ENCODE data around the gene PKP2.

Gene PKP2

DNA sequence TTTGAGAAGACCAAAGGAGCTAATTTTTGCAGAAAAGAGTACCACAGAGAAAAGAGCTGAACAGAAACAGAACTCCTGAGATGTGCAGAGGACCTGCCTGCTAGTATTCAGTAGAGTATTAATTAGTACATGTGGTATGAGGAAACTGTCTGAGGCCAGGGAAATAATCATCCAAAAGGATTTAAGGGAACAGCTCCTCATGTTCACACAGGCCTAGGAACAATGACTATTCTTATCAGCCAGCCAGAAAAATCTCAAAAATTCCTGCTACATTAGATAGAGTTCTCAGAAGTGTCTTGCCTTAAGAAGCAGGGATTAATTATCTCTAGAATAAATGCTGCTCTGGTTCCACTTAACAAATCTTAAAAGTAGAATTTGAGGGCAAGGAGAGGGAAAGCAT, 36.4 kb downstream of the PKP2 start:
- no peak for DNase-seq

GRCh38 chr12:32859389-32859788, 37.2 kb downstream of the PKP2 start:
- no peak for DNase-seq

GRCh38 chr12:32854716-32855115, 41.9 kb downstream of the PKP2 start:
- DNase-seq = no peak

GRCh38 chr12:32854097-32854496, 42.5 kb downstream of the PKP2 start:
- no peak for DNase-seq

DNA sequence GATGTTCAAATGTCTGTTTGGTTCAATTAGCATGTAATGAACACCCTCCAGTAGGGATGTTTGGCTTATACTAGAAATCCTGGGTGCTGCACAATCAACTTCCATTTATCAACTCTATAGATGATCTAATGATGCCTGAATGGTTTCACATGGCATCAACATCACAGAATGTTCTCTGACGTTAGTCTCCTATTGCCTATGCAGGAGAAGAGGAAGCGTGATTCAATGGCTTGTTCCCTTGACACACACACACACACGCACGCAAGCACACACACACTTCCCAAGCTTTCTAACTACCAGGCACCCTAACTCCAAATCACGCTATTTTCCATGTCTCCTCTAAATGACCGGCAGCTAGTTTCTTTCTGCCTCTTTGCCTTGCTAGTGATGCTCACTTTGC, 49.3 kb downstream of the PKP2 start:
- DNase-seq = no peak

GRCh38 chr12:32846053-32846452, 50.5 kb downstream of the PKP2 start:
- DNase-seq = no peak

DNA sequence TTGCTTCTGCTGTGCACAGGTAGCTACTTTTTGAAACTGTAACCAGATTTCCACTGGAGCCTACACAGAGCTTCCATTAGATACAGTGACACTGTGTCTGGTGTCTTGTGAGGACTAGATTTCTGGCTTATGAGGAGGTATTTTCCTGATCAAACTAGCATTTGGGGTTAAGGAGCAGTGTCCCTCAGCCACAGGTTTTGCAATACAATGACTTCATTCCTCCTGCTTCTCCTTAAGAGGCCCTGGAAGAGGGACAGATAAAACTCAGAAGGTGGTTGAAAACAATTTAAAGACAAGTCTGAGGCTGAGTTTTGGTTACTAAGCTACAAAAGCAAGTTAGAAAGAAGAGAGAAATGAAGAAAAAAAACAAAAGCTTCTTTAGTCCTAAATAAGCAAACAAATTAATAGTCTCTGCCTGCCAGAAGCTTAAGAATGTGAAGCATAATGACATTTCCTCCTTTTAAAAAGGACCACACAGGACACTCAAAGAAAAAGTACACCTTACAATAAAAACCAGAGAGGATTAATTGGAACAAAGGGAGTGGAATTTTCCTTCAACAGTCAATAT, 53.0 kb downstream of the PKP2 start:
- no peak for DNase-seq

- no peak for DNase-seq
Observed at GRCh38 chr12:32841061-32841460, 55.5 kb downstream of the PKP2 start.

DNA sequence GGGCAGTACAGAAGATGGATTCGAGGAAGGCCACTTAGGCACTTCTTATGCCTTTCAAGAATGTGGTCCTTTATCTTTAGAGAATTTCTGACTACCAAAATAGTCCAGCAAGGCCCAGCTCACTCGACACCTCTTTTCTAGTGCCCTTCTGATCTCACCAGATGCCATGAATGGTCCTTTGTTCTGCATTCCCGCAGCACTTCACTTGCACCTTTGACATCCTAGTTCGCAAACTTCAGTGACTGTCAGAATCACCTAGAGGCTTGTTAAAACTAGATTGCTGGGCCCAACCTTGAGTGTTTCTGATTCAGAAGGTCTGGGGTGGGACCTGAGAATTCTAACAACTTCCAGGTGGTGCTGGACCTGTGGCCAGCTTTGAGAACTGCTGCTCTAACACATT, 56.7 kb downstream of the PKP2 start:
- no peak for DNase-seq

GRCh38 chr12:32837974-32838373, 58.6 kb downstream of the PKP2 start:
- DNase-seq = no peak

GRCh38 chr12:32836710-32837109, 59.9 kb downstream of the PKP2 start:
- DNase-seq = no peak

DNA sequence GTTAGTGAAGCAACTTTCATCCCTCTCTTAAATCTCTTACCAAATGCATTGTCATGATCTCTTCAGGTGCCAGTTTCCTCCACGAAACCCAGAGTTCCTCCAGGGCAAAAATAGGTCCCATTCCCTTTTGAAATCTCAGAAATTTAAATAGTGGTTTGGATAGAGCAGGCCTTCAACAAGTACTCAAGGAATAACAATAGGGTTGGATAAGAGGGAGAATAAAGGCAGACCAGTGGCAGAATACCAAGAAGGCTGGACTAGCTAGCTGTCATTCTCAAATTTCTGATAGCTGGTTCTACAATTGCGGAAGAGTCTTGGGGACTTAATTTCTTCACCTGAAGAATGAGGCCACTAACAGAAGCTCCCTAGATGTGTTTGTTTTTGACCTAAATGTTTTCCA, 62.5 kb downstream of the PKP2 start:
- DNase-seq = no peak

DNA sequence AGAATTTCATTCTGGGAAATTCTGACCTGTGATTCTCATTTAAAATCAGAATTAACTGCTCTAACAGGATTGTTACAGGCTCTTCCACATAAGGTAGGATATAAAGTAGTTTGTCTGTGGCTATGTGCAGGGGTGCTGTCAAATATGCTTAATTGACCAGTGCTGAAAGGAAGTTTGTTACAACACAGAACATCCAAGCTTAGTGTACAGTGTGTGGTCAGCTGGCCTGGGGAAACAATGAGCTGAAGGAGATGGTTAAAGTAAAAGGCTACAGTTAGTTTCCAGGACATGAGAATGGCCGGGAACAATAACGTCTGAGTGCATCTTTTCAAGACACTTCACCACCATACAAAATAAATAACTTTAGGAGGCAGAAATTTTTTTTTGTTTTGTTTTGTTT, 68.0 kb downstream of the PKP2 start:
- no peak for DNase-seq

- no peak for DNase-seq
Observed at GRCh38 chr12:32828120-32828519, 68.5 kb downstream of the PKP2 start.

GRCh38 chr12:32826807-32827412, 69.7 kb downstream of the PKP2 start:
- no peak for DNase-seq

DNA sequence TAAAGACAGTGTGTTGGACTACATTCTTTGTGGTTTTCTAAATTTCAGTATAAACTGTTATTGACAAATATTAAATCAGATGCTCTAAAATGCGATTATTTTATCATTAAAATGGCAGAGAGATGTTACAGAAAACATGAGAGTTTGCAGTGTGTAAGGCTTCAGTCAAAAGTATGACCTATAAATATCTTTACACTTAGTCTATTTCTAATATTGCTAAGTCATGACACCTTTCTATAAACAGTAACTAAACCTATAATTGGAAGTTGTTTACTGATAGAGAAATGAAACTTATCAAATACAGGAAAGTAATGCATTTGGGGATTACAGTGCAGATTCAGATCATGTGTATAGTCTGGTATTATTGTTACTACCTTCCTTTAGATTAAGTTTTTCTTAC, 72.0 kb downstream of the PKP2 start:
- no peak for DNase-seq

GRCh38 chr12:32822344-32822743, 74.2 kb downstream of the PKP2 start:
- no peak for DNase-seq

DNA sequence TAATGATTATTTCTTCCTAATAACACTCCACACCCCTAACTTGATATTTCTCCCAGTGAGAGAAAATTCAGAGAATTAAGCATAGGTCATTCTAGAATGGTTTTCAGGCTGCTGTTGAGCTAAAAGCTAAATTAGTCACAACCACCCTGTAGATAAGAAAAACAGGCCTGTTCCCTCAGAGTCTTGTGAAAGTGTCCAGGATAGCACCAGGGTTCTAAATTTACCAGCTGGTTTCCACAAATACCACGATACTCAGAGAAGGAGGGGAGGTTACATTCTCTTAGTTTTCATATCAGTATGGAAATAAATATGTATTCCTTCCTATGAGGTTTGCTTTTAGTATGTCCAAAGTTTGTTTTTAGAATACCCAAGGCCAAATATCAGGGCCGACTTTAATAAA, 74.9 kb downstream of the PKP2 start:
- no peak for DNase-seq

GRCh38 chr12:32821293-32821692, 75.3 kb downstream of the PKP2 start:
- no peak for DNase-seq

DNA sequence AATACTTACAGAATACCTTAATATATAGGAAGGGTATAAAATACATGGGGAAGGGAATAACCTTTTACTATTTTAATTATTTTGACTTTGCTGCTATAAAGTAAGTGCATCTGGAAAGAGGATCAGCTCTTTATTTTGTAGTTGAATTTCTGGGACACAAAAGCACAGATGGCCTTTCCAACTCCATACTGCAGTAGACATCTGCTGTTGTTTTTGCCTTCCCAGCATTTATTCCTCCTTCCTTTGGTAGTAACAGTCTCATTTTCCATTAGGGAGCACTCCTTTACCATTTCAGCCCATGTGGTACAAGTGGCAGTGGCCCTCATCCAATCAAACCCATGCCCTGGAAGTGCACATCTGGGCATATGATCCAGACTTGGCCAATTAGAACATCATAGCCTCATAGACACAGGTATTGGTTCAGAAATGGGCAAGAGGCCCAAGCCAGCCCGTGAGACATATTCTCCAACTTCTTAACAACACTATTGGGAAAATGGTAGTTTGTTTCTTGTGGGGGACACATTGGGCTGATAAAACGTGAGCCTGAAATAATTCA, 76.1 kb downstream of the PKP2 start:
- DNase-seq = peak; percentile 82 to 95

DNA sequence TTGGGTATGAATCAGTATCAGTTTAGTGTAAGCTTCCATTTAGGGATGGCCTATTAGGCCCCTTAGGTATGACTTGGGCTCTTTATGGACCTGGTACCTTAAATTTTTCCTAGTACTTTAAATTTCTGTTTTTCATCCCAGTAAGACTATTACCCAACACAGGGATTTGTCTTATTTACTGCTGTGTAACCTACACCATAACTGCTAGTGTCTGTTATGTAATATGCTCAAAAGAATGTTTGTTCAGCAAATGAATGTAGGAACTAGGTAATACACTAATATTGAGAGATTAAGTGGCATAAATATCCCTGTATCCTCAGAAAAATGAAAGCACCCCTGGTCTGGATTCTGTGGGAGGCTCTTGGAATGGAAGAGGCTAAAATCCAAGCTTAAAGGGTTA, 77.2 kb downstream of the PKP2 start:
- DNase-seq = peak; percentile 5 to 40

DNA sequence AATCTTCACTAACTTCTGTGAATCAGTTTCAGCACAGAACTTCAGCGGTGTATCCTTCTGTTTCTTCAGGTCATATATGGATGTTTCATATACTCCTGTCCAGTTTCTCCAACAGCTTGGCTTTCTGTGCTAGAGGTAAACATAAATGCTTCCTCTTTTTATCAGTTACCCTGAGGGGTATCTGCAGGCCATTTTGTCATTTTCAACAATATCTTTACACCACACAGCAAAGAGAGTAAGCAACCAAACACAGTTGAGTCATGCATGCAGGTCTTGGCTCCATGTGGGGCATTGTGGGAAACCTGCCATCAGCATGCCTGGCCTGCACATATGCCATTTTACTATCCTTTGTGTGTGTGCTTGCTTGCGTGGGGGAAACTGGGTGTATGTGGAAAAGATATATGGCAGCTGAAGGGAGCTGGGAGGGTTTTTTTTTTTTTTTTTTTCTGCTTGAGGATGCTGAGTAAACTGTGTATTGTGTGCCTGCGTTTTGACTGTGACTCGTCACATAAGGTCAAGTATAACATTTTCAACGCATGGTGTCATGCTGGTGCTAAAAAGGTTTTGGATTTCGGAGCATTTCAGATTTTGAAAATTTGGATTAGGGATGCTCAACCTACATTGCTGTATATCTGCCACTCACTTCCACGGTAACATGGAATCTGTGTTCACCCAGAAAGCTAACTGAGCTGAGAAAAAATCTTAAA, 84.7 kb downstream of the PKP2 start:
- DNase-seq = no peak

DNA sequence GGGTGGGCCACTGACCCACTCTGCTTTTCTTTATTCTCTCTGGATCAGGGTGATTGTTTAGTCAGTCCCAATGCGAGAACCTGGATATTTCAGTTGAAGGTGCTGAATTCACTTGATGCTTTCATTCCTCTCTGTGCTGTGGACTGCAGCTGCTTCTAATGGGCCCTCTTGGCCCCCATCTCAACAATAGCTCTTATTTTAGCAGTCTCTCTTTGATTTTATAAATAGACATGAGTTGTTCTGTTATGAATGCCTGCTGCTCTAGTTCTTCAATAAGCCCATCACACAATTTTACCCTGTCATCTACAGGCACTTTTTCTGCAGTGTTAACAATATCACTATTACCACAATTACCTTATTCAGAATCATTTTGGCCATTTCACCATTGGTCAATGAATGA, 86.7 kb downstream of the PKP2 start:
- DNase-seq = no peak

DNA sequence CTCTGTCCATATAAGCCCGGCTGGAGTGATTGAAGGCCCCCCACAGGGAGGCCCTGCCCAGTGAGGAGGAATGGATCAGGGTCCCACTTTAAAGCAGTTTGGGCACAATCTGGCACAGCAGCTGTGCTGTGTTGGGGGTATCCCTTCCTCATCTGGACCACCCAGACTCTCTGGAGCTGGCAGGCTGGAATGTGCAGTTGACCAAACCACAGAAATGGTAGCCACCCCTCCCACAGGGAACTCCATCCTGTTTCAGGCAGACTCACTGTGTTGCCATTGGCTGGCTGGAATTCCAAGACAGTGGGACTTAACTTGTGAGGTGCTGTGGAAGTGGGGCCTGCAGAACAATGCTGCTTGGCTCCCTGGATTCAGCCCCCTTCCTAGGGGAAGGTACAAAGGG, 87.4 kb downstream of the PKP2 start:
- peak; percentile 20 to 49 for DNase-seq
